Vagina (tissue), 2 donors: Measurements from ENCODE around the gene BRD7.

Experiments
- POLR2A ChIP-seq, 2 donors: fragments of 450-650 bp; IDR thresholded peaks; one replicate each; pipeline ENCODE4 v1.6.1; 2017; ENCODE audit warnings: antibody characterized with exemption in 2 of 2, mild to moderate bottlenecking in 2 of 2, moderate library complexity in 2 of 2
- POLR2AphosphoS5 ChIP-seq, 2 donors: sonication (generic); formaldehyde crosslinking; IDR thresholded peaks; one replicate each; pipeline ENCODE4 v1.9.0; 2017; ENCODE audit warnings: antibody characterized with exemption in 2 of 2, mild to moderate bottlenecking in 2 of 2, low read depth in 1 of 2; ENCODE audit not compliant: insufficient read depth in 1 of 2
- TF ChIP-seq, protein P1 (sequence below), 3 experiments: fragments of 450-650 bp in 2 of 3; fragments of 200-600 bp in 1 of 3; sonication (generic) in 1 of 3; IDR thresholded peaks; one replicate each; pipeline ENCODE4 v1.5.1; 2017 to 2019; ENCODE audit warnings: antibody characterized with exemption in 3 of 3, mild to moderate bottlenecking in 2 of 3, moderate library complexity in 2 of 3

DNA sequence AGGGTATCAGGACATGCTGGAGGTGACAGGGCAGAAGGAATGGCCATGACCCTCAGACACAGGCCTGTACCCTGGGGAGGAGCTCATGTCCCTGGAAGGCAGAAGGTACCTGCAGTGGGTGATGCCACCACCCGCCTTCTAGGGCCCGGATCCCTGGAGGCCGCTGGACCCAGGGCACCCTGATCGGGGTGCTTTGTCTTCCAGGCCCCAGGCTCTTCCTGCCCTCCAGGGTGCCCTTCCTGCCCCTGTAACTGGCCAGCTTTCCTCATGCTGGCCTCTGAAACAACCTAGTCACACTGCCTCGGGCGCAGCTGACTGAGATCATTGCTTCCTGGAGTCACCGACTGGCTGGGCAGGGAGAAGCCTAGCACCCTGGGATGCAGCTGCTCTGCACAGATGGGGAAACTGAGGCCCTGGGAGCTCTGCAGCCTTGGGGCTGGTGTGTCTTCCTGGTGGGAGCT, 96.6 kb downstream of the BRD7 start:
- TF ChIP-seq, protein P1, sequence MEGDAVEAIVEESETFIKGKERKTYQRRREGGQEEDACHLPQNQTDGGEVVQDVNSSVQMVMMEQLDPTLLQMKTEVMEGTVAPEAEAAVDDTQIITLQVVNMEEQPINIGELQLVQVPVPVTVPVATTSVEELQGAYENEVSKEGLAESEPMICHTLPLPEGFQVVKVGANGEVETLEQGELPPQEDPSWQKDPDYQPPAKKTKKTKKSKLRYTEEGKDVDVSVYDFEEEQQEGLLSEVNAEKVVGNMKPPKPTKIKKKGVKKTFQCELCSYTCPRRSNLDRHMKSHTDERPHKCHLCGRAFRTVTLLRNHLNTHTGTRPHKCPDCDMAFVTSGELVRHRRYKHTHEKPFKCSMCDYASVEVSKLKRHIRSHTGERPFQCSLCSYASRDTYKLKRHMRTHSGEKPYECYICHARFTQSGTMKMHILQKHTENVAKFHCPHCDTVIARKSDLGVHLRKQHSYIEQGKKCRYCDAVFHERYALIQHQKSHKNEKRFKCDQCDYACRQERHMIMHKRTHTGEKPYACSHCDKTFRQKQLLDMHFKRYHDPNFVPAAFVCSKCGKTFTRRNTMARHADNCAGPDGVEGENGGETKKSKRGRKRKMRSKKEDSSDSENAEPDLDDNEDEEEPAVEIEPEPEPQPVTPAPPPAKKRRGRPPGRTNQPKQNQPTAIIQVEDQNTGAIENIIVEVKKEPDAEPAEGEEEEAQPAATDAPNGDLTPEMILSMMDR (IDR thresholded peaks at IDR 0.05) = no peak
- TF ChIP-seq POLR2A (IDR thresholded peaks at IDR 0.05) (no peak), POLR2AphosphoS5 (IDR thresholded peaks at IDR 0.05; ENCODE audit: insufficient read depth in 1 of 2, low read depth in 1 of 2) (no peak)
